Measurements from ENCODE around the gene SPNS1. TPM values are rescaled to one million over a fixed set of nuclear protein-coding genes. Genes with fewer than 3 reads are reported as not detected.
"Not testable (repeated sequence)": the region's sequence is repeated elsewhere in the genome, so short reads cannot be mapped to it uniquely, and the experiment has no call there.

The SPNS1 gene, protein sequence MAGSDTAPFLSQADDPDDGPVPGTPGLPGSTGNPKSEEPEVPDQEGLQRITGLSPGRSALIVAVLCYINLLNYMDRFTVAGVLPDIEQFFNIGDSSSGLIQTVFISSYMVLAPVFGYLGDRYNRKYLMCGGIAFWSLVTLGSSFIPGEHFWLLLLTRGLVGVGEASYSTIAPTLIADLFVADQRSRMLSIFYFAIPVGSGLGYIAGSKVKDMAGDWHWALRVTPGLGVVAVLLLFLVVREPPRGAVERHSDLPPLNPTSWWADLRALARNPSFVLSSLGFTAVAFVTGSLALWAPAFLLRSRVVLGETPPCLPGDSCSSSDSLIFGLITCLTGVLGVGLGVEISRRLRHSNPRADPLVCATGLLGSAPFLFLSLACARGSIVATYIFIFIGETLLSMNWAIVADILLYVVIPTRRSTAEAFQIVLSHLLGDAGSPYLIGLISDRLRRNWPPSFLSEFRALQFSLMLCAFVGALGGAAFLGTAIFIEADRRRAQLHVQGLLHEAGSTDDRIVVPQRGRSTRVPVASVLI
- total RNA-seq (ENCODE audit: insufficient read depth, low replicate concordance) = 13.0 TPM

DNA sequence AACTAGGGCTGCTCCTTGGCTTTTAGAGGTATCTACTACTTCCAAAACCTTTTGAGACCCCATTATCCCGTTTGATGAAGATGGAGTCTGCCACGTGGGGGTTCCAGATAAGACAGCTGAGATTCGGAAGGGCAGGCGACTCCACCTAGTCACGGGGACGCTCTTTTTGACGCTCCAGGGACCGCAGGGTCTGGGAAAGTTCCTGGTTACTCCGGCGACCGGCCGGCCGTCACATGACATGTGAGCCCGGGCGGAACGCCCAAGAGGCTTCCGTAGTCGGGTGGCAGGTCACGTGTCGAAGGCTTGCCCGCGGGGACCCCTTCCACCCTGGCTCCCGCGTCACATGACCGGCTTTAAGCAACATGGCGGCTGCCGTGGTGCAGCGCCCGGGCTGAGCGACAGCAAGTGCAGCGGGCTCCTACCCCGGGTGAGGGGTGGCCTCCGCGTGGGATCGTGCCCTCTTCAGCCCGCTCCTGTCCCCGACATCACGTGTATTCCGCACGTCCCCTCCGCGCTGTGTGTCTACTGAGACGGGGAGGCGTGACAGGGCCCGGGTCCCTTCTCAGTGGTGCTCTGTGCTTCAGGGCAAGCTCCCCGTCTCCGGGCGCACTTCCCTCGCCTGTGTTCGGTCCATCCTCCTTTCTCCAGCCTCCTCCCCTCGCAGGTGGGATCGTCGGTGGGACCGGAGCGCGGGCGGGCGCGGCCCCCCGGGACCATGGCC lies at the start of gene SPNS1:
Gene SPNS1, plus strand, starts transcription at position 342 of the 721 bp plus-strand sequence. Its CDS starts 374 bp downstream, at position 716.
- DNase-seq (ENCODE audit: low spot score) = peak; percentile 98

DNA sequence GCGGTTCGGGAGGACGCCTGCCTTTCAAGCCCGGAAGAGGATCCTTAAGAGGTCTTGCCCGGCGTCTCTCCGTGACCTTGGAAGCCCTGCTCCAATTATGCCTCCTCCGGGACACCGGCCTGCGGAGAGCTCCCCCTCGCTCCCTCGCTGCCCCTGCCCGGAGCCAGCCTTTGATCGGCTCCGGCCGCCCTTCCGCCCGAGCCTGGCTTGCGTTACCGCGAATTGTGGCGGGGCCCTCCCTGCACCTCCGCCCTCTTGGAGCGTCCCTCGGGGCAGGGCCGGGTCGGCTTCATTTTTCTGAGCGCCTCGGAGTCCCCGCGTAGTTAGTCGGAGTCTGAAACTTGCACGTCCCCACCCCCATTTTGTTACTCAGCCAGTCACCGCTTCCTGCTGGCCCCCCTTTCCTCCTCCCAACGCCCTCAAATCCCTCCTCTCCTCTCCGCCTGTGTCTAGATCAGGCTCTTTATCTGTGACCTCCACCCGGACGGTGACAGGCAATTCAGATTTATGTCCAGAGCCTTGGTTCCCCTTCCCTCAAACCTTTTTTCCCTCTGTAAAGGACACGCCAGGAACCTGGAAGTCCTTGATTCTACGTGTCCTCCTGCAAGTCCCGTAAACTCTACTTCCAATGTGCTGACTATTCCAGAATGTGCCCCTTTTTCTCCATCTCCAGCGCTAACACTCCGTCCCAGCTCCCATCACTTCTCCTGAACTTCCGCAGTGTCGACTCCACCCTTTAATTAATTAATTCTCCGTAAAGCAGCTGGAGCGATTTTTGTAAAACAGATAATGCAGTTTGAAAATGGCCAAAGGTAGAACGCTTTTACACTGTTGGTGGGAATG lies 49.0 kb upstream of the SPNS1 start:
- DNase-seq (ENCODE audit: low spot score) = peak; percentile 93

DNA sequence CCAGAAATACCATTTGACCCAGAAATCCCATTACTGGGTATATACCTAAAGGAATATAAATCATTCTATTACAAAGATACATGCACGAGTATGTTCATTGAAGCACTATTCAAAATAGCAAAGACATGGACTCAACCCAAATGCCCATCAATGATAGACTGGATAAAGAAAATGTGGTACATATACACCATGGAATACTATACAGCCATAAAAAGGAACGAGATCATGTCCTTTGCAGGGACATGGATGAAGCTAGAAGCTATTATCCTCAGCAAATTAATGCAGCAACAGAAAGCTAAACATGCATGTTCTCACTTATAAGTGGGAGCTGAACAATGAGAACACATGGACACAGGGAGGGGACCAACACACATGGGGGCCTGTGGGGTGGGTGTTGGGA lies 48.3 kb upstream of the SPNS1 start:
- DNase-seq (ENCODE audit: low spot score) = not testable (repeated sequence)

DNA sequence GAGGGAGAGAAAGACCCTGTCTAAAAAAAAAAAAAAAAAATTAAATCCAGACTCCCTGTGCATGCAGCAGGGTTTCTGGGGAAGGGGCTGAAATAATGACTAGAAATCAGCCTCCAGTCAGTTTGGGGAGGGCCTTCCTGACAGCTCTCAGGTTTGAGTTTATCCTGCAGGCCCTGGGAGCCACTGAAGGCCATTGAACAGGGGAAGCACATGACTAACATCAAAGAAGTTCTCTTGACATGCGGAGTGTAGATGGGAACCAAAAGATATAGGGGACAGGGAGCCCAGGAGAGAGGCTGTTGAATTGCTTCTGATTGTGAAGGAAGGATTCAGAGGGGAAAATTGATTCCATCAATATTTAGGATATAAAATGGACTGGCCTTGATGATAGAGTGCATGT lies 46.8 kb upstream of the SPNS1 start:
- no peak for DNase-seq (ENCODE audit: low spot score)

DNA sequence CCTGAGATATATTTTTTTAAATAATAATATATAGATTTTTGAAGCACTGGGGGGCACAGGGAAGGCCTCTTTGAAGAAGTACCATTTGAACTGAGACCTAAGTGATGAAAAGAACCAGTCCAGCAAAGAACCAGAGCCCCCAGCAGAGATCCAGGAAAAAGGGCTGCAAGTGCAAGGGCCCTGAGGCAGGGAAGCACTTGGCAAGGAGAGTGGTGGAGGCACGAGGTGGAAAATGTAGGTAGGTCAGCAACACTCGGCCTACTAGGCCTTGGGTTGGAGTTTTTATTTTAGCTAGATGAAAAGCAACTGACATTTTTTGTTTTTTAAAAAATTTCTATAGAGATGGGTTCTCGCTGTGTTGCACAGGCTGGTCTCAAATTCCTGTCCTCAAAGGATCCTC lies 44.4 kb upstream of the SPNS1 start:
- DNase-seq (ENCODE audit: low spot score) = no peak

DNA sequence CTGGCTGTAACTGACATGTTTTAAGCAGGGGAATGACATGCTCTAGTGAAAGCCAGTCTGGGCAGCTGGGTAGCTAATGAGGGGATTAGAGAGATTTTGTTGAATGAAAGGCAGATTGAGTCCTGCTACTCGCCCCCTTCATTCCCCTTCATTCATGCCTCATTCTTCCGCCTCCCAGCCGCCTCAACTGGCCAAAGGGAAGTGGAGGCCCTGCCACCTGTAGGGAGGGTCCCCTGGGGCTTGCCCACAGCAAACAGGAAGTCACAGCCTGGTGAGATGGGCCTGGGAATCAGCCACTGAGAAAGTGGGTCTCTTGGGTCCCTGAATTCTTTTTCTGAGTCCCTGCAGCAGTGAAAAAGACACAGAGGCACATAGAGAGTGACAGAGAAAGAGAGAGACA lies 43.9 kb upstream of the SPNS1 start:
- no peak for DNase-seq (ENCODE audit: low spot score)

DNA sequence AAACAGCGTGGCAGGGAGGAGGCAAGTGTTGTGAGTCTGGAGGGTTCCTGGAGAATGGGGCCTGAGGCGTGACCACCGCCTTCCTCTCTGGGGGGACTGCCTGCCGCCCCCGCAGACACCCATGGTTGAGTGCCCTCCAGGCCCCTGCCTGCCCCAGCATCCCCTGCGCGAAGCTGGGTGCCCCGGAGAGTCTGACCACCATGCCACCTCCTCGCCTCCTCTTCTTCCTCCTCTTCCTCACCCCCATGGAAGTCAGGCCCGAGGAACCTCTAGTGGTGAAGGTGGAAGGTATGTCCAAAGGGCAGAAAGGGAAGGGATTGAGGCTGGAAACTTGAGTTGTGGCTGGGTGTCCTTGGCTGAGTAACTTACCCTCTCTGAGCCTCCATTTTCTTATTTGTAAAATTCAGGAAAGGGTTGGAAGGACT lies 42.8 kb upstream of the SPNS1 start, which contains the start of gene CD19:
Gene CD19, plus strand, starts transcription at position 171 of the 425 bp plus-strand sequence. Its CDS starts 30 bp downstream, at position 201.
- DNase-seq (ENCODE audit: low spot score) = no peak

DNA sequence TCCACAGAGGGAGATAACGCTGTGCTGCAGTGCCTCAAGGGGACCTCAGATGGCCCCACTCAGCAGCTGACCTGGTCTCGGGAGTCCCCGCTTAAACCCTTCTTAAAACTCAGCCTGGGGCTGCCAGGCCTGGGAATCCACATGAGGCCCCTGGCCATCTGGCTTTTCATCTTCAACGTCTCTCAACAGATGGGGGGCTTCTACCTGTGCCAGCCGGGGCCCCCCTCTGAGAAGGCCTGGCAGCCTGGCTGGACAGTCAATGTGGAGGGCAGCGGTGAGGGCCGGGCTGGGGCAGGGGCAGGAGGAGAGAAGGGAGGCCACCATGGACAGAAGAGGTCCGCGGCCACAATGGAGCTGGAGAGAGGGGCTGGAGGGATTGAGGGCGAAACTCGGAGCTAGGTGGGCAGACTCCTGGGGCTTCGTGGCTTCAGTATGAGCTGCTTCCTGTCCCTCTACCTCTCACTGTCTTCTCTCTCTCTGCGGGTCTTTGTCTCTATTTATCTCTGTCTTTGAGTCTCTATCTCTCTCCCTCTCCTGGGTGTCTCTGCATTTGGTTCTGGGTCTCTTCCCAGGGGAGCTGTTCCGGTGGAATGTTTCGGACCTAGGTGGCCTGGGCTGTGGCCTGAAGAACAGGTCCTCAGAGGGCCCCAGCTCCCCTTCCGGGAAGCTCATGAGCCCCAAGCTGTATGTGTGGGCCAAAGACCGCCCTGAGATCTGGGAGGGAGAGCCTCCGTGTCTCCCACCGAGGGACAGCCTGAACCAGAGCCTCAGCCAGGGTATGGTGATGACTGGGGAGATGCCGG lies 42.0 kb upstream of the SPNS1 start:
- no peak for DNase-seq (ENCODE audit: low spot score)

DNA sequence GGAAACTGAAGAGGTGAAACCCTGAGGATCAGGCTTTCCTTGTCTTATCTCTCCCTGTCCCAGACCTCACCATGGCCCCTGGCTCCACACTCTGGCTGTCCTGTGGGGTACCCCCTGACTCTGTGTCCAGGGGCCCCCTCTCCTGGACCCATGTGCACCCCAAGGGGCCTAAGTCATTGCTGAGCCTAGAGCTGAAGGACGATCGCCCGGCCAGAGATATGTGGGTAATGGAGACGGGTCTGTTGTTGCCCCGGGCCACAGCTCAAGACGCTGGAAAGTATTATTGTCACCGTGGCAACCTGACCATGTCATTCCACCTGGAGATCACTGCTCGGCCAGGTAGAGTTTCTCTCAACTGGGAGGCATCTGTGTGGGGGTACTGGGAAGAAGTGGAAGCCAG lies 41.4 kb upstream of the SPNS1 start:
- no peak for DNase-seq (ENCODE audit: low spot score)

DNA sequence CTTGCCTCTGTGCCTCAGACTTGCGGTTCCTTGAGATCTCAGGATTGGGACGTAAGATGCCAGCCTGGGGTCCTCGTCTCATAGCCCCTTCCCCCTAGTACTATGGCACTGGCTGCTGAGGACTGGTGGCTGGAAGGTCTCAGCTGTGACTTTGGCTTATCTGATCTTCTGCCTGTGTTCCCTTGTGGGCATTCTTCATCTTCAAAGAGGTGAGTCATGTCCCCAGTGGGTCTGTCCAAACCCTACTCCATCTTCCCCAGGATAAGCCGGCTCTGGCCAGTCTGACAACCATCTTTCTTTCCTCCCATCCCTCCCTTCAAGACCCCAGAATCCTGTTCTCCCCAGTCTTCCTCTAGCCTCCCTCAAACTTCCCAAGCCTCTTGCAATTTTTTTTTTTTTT lies 39.2 kb upstream of the SPNS1 start:
- DNase-seq (ENCODE audit: low spot score) = no peak

DNA sequence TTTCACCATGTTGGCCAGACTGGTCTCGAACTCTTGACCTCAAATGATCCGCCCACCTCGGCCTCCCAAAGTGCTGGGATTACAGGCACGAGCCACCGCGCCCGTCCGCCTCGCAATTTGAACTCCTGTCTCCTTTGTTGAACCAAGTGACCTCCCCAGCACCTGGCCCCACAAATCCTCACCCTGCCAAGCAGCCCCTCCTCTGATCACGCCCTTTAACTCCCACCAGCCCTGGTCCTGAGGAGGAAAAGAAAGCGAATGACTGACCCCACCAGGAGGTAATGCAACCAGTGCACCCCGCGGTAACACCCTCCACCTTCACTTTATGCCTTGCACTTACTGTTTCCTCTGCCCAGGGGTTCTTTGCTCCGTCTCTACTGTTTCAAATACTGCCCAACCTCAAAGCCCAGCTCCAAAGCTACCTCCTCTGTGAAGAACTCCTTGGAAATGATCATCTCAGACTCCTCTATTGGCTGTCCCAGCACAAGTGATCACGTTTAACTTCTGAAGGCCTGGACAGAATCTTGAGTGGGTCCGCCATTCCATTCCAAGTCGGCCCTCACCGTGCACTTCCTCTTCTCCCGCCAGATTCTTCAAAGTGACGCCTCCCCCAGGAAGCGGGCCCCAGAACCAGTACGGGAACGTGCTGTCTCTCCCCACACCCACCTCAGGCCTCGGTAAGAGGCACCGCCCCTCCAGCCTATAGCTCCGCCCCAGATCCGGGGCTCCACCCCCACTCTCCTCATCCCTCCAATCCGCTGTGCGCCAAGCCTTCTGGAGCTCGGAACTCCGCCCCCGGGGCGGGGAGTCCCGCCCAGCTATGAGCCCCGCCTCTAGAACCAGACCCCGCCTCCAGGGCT lies 38.4 kb upstream of the SPNS1 start:
- peak; percentile 67 for DNase-seq (ENCODE audit: low spot score)

DNA sequence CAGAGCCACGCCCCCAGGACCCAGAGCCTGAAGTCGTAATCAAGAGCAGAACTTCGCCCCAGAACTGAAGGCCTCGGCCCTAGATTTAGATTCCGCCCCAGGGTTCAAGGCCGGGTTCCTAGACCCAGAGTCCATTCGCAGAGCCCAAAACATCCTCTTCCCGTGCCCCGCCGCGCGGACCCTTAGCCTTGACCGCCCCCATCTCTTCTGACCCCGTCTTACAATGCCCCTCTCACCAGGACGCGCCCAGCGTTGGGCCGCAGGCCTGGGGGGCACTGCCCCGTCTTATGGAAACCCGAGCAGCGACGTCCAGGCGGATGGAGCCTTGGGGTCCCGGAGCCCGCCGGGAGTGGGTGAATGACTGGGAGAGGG lies 37.8 kb upstream of the SPNS1 start:
- no peak for DNase-seq (ENCODE audit: low spot score)

DNA sequence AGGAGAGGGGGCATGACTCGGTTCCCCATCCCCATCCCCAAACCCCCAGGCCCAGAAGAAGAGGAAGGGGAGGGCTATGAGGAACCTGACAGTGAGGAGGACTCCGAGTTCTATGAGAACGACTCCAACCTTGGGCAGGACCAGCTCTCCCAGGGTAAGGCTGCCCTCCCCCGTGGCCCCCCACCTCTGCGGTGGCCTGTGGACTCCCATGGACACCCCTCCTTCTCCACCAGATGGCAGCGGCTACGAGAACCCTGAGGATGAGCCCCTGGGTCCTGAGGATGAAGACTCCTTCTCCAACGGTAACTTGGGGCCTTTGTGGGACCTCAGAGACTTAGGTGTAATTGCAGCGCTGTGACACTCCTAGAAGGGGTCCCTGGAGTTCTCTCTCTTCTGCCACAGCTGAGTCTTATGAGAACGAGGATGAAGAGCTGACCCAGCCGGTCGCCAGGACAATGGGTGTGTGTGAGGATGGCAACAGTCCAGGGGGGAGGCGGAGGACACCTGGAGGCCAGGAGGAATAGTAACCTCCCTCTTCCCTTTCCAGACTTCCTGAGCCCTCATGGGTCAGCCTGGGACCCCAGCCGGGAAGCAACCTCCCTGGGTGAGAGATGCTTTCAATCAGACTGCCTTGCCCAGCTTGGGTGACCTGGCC lies 37.2 kb upstream of the SPNS1 start:
- no peak for DNase-seq (ENCODE audit: low spot score)

DNA sequence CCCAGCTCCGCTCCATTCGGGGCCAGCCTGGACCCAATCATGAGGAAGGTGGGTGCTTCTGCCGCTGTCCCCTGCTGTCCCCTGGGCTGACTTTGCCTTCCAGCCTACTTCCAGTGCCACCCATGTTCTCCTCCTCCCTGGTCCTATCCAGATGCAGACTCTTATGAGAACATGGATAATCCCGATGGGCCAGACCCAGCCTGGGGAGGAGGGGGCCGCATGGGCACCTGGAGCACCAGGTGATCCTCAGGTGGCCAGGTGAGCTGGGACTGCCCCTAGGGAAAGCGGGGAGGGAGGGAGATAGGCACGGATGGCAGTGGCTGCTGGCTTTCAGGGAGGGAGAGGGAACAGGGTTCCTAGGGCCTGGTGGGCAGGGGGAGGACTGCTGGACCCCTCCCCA lies 35.9 kb upstream of the SPNS1 start:
- no peak for DNase-seq (ENCODE audit: low spot score)

DNA sequence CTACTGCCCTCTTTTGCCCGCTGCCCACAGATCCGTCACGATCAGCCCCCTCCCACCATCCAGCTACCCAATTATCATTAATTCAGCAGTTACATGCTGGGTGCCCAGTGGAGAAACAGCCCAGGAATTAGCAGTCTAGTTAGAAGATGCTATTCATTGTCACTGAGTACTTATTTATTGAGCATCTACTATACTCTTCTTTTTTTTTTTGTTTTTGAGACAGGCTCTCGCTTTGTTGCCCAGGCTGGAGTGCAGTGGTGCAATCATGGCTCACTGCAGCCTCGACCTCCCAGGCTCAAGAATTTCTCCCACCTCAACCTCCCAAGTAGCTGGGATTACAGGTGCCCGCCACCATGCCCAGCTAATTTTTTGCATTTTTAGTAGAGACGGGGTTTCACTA lies 34.8 kb upstream of the SPNS1 start:
- not testable (repeated sequence) for DNase-seq (ENCODE audit: low spot score)

DNA sequence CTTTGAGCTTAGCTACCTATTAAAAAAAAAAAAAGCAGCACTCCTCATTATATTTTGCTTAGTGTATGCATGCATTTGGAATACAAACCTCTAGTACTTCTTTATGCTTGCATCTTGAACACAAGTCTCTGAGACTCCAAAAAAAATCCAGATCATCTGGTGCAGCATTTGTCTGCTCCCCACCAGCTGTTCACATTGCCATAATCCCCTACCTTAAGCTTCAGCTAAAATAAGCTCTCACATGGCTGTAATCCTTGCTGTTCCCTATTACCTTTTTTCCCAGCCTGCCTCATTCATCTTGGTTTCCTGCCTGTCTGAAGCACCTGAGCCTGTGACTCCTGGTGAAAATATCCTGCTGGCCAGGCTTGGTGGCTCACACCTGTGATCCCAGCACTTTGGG lies 31.3 kb upstream of the SPNS1 start:
- DNase-seq (ENCODE audit: low spot score) = no peak

DNA sequence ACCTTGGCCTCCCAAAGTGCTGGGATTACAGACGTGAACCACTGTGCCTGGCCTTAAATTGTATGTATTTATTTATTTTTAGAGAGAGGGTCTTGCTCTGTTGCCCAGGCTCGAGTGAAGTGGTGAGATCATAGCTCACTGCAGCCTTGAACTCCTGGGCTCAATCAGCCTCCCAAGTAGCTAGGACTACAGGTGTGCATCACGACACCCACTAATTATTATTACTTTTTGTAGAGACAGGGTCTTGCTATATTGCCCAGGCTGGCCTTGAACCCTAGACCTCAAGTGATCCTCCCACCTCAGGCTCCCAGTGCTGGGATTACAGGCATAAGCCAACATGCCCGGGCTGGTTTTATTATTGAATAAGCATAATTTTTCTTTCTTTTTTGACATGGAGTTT lies 27.9 kb upstream of the SPNS1 start:
- DNase-seq (ENCODE audit: low spot score) = no peak

DNA sequence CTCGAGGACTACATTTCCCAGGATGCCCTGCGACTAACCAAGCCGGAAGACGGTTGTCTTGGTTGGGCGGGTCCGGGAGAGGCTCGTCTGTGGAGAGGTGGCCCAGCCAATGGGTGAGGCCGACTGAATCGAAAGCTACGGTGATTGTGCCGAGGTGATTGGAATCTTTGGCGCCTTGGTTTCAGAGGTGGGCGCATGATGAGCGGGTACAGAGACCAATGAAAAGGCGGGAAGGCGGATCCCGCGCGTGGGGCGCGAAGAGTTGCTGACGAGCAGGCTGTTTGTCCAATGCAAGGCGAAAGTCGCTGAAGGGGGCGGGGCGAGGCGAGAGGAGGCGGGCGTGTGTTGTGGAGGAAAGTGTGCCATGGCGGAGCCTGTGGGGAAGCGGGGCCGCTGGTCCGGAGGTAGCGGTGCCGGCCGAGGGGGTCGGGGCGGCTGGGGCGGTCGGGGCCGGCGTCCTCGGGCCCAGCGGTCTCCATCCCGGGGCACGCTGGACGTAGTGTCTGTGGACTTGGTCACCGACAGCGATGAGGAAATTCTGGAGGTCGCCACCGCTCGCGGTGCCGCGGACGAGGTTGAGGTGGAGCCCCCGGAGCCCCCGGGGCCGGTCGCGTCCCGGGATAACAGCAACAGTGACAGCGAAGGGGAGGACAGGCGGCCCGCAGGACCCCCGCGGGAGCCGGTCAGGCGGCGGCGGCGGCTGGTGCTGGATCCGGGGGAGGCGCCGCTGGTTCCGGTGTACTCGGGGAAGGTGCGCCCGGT lies 23.7 kb upstream of the SPNS1 start, which contains the start of gene NFATC2IP:
Gene NFATC2IP, plus strand, starts transcription at position 290 of the 762 bp plus-strand sequence. Its CDS starts 75 bp downstream, at position 365.
- peak; percentile 100 for DNase-seq (ENCODE audit: low spot score)
